22Rv1 (cell line): ENCODE measurements around the gene GNB1L.

Experiments
- H3K27ac ChIP-seq: fragments of 450-650 bp; 2 replicates; pipeline ENCODE4 v1.5.1; 2017
- ZFX ChIP-seq: fragments of 450-650 bp; IDR thresholded peaks from 2 replicates; pipeline ENCODE4 v1.6.1; 2017; ENCODE audit warnings: antibody characterized with exemption, borderline replicate concordance
- TF ChIP-seq, protein P1 (sequence below): fragments of 450-650 bp; IDR thresholded peaks from 2 replicates; pipeline ENCODE4 v1.5.1; 2017; ENCODE audit warnings: mild to moderate bottlenecking

The GNB1L gene

DNA sequence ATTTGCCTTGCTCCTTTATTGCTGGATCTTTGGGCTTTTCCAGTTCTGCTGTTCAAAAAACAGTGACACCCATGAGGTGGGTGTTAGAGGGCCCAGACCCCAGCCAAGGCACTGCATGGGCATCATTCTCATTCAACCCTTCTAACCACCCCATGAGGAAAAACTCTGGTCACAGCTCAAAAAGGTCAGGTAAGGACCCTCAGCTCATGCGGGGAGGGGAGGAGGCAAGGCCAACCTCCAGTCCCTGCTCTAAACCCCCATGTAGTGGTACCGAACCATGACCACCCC, 7.4 kb downstream of the GNB1L start:
- TF ChIP-seq, protein P1, sequence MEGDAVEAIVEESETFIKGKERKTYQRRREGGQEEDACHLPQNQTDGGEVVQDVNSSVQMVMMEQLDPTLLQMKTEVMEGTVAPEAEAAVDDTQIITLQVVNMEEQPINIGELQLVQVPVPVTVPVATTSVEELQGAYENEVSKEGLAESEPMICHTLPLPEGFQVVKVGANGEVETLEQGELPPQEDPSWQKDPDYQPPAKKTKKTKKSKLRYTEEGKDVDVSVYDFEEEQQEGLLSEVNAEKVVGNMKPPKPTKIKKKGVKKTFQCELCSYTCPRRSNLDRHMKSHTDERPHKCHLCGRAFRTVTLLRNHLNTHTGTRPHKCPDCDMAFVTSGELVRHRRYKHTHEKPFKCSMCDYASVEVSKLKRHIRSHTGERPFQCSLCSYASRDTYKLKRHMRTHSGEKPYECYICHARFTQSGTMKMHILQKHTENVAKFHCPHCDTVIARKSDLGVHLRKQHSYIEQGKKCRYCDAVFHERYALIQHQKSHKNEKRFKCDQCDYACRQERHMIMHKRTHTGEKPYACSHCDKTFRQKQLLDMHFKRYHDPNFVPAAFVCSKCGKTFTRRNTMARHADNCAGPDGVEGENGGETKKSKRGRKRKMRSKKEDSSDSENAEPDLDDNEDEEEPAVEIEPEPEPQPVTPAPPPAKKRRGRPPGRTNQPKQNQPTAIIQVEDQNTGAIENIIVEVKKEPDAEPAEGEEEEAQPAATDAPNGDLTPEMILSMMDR = no peak
- TF ChIP-seq ZFX = no peak
- H3K27ac ChIP-seq = no peak overlapping the region

DNA sequence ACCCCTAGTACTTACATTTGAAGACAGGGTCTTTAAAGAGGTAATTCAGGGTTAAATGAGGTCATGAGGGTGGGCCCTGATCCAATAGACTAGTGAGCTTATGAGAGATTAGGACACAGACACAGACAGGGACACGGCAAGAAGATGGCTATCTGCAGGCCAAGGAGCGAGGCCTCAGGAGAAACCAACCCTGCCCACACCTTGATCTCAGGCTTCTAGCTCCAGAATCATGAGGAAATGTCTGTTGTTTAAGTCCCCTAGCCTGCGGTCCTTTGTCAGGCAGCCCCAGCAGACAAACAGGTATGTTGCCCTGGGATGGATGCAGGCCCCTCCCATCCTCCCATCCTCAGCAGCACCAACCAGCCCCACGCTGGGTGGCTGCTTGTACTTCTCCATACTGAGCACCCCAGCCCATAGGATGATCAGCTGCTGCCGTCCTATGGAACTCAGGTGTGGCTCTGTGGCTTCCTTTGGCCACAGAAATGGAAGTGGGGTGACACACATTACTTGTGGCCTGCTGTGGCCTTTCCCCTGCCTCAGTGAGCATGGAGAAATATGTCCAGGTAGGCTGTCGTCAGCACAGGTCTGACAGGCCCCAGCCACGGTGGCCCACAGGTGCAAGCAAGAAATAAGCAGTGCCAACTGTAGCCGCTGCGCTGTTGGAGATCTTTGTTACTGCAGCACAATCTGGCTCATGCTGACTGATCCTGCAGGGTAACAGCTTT, 7.9 kb downstream of the GNB1L start:
- H3K27ac ChIP-seq = no peak overlapping the region
- TF ChIP-seq ZFX = no peak
- TF ChIP-seq, protein P1 = no peak

DNA sequence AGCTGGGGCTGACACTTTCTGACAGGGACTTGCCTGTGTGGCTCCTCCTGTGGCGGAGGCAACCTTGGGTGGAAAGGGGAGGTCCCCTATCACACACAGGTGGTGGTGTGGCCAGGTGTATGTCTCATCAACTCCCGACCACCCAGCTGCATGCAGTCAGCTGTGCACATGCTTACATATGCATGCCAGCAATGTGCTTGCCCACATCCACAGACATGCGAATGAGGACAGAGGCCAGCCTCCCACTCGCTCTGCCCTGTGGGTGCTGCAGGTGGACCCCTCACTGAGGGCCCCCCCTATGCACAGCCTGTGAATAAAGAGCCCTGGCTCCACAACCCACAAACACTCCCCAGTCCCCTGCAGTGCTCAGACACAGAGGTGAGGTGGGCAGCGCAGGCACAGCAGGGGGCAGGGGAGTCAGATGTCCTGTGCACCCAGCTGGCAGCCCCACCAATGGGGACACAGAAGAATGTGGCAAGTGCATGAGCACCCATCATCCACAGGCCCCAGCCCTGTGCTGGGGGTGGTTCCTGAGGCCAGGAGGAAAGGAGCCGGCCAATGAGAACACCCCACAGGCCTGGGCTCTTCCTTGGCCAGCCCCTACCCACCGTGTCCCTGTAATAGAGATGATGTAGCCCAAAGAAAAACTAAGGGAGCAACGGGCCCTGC, 9.5 kb downstream of the GNB1L start:
- TF ChIP-seq ZFX = no peak
- TF ChIP-seq, protein P1 = no peak

DNA sequence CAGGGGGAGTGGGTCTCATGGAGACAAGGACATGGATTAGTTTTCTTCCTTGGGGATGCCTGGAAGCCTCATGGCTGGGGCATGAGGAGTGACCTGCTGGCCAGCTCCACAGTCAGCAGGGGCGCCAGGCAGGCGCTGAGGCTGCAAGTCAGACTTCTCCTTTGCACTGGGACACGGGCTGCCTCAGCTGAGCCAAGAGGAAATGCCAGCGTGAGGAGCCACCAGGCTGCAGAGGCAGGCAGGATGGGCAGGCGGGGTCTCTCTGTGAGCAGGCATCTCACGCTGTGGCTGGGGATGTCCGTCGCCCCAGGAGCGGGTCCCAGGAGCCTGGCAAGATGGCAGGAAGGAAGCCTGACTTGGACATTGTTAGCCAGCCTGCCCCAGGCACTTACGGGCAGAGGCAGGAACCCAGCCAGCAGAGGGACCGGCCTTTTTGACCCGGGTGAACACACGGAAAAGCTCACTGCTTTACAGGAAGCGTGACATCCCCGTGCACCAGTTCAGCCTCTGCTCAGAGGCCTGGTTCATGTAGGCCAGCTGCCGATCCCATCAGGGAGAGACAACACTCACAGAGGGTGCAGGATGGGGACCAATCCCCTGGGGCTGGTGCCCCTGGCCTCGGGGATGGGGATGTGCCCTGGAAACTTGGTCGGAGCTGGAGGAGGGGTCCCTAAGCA, 10.2 kb downstream of the GNB1L start:
- TF ChIP-seq, protein P1 = no peak
- no peak for TF ChIP-seq ZFX
- no peak overlapping the region for H3K27ac ChIP-seq

More for the DNA sequence above, 9.5 kb downstream of the GNB1L start:
- H3K27ac ChIP-seq = no peak overlapping the region

DNA sequence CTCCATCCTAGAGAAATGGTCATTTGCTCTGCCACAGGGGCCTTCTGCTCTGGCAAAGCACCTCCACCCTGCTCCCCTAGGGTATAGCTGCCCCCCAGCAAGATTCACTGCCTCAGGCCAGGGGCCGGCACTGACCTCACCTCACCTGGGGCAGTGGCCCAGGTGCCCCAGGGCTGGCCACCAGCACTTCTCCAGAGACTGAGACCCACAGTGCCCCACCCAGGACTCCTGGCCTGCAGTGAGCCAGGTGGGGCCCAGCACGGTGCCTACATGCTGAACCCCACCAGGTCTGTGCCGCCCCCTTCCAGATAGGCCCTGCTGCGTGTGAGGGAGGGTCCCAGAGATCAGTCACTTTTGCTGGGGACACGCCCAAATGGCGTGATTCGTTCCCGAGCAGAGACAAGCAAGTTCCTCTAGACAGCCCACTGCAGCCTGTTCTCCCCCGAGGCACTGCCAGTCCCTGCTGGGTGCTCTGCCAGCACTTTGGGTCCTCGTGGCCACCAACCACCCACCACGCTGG, 10.8 kb downstream of the GNB1L start:
- H3K27ac ChIP-seq = no peak overlapping the region
- TF ChIP-seq, protein P1 = no peak
- TF ChIP-seq ZFX = no peak

DNA sequence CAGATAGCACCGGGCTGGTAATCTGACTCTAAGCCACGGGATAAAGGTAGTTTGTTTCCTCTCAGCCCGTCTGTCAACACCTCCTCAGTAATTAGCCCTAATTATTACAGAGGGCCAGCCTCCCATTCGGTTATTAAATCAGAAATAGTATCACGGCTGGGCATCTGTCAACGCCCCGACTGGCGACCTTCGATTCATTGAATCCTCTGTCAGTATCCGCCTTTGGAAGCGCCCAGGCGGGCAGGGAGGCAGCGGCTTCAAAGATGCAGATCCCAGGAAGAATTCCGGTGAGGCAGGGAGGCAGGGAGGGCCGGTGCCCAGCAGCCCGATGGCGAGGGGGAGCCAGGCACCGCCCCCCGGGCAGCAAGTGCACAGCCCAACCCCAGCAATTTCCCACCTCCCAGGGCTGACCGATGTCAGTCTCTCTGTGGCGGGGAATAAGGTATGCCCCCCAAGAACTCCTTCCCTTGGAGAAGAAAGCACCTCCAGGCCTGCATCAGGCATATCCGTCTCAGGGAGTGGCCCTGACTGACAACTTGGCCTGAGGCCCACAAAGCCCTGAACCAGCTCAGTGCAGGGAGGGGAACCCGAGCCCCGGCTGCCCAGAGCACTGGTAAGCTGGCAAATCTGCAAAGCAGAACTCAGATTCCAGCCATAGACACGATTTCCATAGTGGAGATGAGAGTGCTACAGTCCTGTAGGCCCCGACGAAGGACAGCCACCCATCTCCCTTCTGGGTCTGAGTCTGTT, 11.4 kb downstream of the GNB1L start:
- H3K27ac ChIP-seq = no peak overlapping the region
- TF ChIP-seq, protein P1 = no peak
- TF ChIP-seq ZFX = no peak
